Measurements from ENCODE around the gene ATG2A.
A peak's percentile ranks its signal among the peaks of the same experiment; 100 is the strongest.

The ATG2A gene

DNA sequence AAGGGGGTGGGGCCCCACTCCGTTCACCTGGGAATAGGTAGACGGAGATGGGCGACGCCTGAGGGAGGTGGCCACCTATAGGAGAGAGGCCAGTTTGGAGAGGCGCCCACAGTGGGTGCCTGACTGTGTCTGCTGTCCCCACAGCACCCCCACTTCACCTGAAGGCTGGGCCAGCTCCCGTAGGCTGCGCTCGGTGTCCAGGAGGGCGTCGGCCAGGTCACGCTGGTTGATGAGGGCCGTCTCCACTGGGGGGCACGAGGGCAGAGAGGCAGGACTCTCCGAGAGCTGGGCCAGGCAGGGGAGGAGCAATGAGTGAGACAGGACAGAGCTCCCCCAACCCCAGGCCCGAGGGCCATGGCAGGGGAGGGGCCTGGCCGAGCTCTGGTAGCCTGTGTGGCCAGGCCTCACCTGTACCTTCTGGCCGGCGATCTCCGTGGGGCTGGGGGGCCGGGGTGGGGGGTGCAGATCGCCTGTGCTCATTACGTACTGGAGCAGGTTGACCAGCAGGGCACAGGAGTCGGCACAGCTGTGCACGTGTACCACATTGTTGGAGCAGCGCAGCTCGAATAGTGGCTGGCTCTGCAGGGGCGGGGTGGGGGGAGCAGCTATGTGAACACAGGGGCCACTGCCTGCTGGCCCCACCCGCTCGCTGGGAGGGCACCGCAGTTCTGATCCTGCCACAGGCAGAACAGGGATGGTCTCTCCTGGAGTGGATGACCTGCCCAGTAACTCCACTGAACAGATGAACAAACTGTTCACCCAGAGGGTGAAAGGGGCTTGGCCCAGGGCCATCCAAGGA lies 14.7 kb downstream of the ATG2A start:
- DNase-seq (ENCODE audit: low spot score), result no peak

DNA sequence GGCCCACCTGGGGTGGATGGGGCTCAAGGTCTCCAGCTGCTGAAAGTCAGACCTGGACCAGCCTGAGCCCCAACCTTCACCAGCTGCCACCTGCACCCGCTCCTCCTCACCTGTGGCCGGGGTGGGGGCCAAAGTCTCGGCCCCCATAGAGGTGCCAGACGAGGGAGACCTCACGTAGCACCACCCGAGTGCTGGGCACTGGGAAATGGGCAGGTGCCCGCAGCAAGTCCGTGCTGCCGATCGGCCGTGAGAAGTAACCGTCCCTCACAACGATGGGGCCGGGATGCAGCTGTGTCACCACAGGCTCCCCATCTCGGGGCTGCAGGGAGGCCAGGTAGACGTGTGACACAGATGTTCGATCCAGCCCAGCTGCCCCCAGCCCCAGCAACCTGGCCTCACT lies 16.2 kb downstream of the ATG2A start:
- DNase-seq (ENCODE audit: low spot score), result no peak

DNA sequence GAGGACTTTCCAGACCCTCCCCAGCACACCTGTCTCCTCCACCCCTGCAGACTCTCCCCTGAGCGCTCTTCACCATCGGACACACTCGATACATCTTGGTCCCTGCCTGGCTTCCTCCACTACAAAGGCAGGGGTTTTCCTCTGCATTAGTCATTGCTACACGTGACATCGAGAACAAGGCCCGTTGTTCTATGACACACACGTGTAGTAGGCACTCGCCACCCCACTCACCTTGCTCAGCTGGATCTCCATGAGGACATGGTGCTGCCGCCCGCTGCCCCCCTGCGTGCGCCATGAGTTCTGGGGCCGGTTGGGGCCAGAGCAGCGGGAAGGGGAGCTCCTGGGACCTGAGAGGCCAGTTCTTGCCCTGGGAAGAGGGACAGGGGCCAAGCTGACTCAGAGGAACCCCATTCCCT lies 16.7 kb downstream of the ATG2A start:
- DNase-seq (ENCODE audit: low spot score), result no peak

- DNase-seq (ENCODE audit: low spot score), result no peak
Measured at GRCh38 chr11:64898541-64898940, 18.5 kb downstream of the ATG2A start.

DNA sequence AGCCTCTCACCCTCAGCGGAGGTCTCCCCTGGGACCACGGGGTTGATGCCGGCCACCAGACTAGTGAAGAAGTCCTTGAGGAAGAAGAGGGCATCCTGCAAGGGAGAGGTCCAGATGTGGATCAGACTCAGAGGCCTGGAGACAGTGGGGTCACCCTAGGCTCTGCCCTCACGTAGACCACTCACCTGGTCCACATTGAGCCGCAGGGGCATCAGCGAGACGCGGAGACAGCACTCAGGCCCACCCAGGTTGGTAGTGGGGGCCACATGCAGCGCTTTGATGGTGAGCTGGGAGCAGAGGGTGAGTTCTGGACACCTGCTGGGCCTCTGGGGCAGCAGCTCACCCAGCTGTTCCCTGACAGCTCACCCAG lies 18.9 kb downstream of the ATG2A start:
- DNase-seq (ENCODE audit: low spot score), result no peak

GRCh38 chr11:64897381-64898075 lies 19.5 kb downstream of the ATG2A start:
- no peak for DNase-seq (ENCODE audit: low spot score)

DNA sequence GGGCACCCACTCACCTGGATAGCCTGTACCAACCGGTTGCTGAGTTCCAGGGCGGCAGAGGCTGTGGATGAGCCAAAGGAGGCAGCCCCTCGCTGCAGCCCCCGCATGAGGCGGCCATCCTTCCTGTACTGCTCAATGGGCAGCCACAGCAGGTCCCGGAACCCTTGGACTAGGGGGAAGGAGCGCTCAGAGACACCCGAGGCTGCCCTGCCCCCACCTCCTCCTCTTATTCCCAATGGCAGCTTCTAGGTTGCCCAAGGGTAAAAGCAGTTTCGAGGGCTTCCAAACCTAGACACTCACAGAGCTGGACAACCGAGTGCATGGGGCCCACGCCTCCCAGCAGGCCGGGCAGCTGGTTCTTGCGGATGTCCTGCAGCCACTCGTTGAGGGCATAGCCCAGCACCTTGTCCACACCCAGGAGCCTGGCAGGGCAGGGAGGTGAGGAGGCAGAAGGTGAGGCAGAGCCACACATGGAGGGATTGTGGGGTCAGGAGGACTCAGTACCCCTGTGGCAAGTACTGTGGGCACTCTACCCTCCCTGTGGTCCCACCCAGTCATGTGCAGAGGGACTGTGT lies 20.5 kb downstream of the ATG2A start:
- DNase-seq (ENCODE audit: low spot score), result no peak

GRCh38 chr11:64894812-64895452 lies 22.1 kb downstream of the ATG2A start:
- no peak for DNase-seq (ENCODE audit: low spot score)

DNA sequence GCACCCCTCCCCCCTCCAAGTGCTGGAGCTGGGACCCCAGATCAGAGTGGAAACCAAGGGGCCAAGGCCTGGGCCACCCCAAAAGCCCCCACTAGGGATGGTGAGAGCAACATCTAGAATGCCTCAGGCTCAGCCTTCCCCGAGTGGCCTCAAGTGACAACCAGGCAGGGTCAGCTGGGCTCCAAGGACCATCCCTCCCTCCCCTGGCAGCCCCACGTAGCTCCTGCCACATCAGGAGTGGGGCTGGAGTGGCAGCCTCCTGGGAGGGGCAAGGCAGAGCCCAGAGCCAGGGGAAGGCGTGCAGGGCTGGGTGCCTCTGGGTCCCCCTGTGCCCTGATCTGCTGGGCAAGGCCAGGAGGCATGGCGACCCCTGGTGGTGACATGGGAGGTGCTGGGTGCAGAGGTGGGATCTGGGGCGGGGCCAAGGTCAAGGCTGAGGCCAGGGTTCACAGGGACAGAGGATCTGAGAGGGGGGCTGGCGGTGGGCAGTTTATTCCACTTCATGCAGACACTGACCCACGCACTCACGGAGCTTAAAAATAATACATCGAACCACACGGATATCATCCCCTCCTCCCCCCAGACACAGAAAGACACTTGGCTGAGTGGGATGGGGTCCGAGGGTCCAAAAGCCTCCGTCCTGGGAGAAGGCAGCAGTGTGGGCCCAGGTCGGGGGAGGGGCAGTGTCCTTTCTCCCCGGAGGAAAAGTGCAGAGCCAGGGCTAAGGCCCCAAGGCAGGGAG lies 22.8 kb downstream of the ATG2A start:
- peak; percentile 92 for DNase-seq (ENCODE audit: low spot score)

- DNase-seq (ENCODE audit: low spot score), result peak; percentile 83
Measured at GRCh38 chr11:64893194-64894069, 23.6 kb downstream of the ATG2A start.

DNA sequence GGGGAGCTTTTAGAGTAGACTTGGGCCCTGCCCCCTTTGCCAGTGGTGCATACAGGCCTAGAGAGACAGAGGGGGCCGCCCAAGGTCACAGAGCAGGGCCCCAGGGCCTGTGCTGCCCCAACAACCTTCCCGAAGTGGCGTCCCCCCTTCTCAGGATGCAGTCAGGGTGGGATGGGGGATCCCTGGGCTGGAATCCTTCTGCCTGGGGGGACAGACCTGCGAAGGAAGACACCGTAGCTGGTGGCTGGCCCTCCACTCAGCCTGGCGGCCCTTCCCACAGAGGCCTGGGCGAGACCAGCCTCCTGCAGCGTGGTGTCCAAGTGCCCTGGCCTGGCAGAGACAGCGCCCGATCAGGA lies 24.2 kb downstream of the ATG2A start:
- no peak for DNase-seq (ENCODE audit: low spot score)

DNA sequence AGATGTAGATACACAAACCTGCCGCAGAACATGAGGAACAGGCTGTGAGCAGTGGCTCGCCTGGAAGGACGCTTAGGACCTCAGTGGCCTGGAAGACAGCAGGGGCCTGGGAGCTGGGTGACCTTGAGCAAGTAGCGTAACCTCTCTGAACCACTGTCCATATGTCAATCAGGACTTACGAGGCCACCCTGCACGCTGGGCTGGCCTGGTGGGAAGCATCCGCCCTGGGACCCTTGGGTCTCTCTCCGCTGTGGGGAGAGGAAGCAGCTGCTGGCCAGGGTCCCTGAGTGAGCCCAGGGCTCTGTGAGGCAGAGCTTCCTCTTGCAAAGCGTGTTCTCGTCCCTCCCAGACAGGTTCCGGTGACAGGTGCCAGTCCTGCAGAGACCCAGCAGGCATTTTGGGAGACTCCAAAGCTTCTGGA lies 24.6 kb downstream of the ATG2A start:
- DNase-seq (ENCODE audit: low spot score), result no peak

GRCh38 chr11:64891880-64892279 lies 25.1 kb downstream of the ATG2A start:
- no peak for DNase-seq (ENCODE audit: low spot score)

DNA sequence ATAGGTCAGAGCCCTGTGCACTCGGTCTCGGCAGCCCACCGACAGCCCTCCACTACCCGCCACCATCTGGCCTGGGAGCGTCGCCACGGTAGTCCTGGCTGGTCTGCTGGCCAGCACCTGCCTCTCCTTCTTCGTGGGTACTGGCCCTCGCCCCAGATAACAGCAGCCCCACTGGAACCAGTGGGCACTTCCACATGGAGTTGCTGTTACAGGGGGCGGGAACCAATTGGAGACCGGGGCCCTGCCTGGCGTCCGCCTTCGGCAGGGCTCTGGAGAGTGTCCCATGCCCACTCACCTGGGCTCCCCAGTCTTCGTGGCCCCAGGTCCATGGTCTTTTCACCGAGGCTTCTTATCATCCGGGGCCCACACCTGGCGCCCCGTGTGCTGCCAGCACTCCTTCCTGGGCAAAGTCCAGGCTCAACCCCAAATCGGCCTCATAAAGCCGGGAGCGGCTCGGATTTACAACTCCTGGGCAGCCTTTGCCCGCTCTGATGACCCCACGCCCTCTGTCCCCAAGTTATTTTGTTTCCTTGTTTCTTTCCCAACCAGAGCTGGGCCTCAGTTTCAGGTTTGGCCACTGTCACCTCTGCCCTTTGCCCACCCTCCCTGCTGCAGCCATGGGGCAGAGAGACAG lies 25.7 kb downstream of the ATG2A start:
- DNase-seq (ENCODE audit: low spot score), result no peak

DNA sequence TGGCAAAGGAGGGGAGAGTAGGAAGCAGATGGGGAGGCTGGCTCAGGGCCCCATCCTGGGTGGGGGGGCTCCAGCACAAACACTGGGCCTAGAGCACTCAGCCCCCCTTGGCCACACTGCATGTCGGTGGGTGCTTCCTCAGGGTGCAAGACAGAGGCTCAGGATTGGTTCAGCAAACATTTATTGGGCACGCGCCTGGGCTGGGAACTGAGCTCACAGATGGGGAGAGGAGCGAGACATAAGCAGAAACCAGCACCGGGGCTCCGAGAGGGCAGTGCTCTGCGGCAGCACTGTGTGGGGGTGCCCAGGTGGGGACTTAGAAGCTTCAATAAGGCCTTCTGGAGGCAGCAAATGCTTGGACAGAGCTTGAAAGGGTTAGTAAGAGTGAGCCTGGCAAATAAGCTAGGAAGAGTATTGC lies 26.5 kb downstream of the ATG2A start:
- DNase-seq (ENCODE audit: low spot score), result no peak

GRCh38 chr11:64888729-64889511 lies 28.1 kb downstream of the ATG2A start:
- DNase-seq (ENCODE audit: low spot score), result no peak

- no peak for DNase-seq (ENCODE audit: low spot score)
Measured at GRCh38 chr11:64888406-64888728, 28.6 kb downstream of the ATG2A start.

GRCh38 chr11:64887757-64888405 lies 29.1 kb downstream of the ATG2A start:
- peak; percentile 81 for DNase-seq (ENCODE audit: low spot score)

DNA sequence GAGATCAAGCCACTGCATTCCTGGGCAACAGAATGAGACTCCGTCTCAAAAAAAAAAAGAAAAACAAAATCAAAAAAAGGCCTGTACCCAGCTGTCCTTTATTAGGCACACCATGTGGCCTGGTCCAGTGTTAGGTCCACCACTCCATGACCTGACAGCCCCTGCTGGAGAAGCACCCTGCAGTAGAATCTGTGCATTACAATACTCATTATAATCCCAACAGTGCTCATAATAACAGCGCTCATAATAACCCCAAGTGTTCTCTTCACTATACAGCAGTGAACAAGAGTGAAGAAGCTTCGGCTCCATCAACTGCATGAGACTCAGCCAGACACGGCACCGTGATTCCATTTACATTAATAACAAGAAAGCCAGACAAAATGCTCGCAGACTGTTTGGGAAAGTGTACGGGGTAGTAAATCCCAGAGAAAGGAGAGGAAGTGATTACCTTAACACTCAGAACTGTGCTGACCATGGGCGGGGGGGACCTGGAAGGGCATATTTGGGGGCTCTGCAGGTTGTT lies 29.7 kb downstream of the ATG2A start:
- no peak for DNase-seq (ENCODE audit: low spot score)
